DOHH2 (cell line): ENCODE data around the gene GALR1.

Source experiments
- H3F3A ChIP-seq: fragments of 200-600 bp; sonication (generic), shearing (Covaris generic); 2 replicates; pipeline ENCODE4 v1.6.0; 2016; ENCODE audit warnings: antibody characterized with exemption, mild to moderate bottlenecking; ENCODE audit not compliant: control insufficient read depth, insufficient read depth
- H3K27ac ChIP-seq: fragments of 200-600 bp; sonication (generic); 2 replicates; pipeline ENCODE4 v1.5.1; 2014; ENCODE audit warnings: low read depth, mild to moderate bottlenecking, low read length, moderate library complexity
- H3K27me3 ChIP-seq: fragments of 200-600 bp; sonication (generic); 2 replicates; pipeline ENCODE4 v1.6.1; 2014; ENCODE audit warnings: mild to moderate bottlenecking, low read length, mixed read lengths; ENCODE audit not compliant: control insufficient read depth
- H3K36me3 ChIP-seq: fragments of 200-600 bp; sonication (generic); 2 replicates; pipeline ENCODE4 v1.6.1; 2014; ENCODE audit warnings: mild to moderate bottlenecking, low read length, moderate library complexity, mixed read lengths; ENCODE audit not compliant: control insufficient read depth
- H3K4me1 ChIP-seq: fragments of 200-600 bp; sonication (generic); 2 replicates; pipeline ENCODE4 v1.6.1; 2014; ENCODE audit warnings: mild to moderate bottlenecking, low read length, mixed read lengths; ENCODE audit not compliant: control insufficient read depth
- H3K4me2 ChIP-seq: fragments of 200-600 bp; sonication (generic); 2 replicates; pipeline ENCODE4 v1.6.0; 2014; ENCODE audit warnings: mild to moderate bottlenecking, low read length, moderate library complexity
- H3K4me3 ChIP-seq: fragments of 200-600 bp; sonication (generic); 2 replicates; pipeline ENCODE4 v1.5.1; 2014; ENCODE audit warnings: mild to moderate bottlenecking, low read length, mixed read lengths
- H3K79me2 ChIP-seq: fragments of 200-600 bp; sonication (generic); 2 replicates; pipeline ENCODE4 v1.6.1; 2014; ENCODE audit warnings: mild to moderate bottlenecking, low read length, mixed read lengths; ENCODE audit not compliant: control insufficient read depth
- H3K9me2 ChIP-seq: fragments of 200-600 bp; sonication (generic); replicated peaks from 2 replicates; pipeline ENCODE4 v1.6.1; 2014; ENCODE audit warnings: mild to moderate bottlenecking, low read length, mixed read lengths; ENCODE audit not compliant: control insufficient read depth
- H3K9me3 ChIP-seq: fragments of 200-600 bp; sonication (generic); 2 replicates; pipeline ENCODE4 v1.6.1; 2014; ENCODE audit warnings: antibody characterized with exemption, low read length, mixed read lengths; ENCODE audit not compliant: control insufficient read depth, insufficient read depth
- H4K20me1 ChIP-seq: fragments of 200-600 bp; sonication (generic); 2 replicates; pipeline ENCODE4 v1.6.0; 2014; ENCODE audit warnings: low read depth, mild to moderate bottlenecking, antibody characterized with exemption, low read length, moderate library complexity; ENCODE audit not compliant: control insufficient read depth, insufficient read depth
- EZH2phosphoT487 ChIP-seq: fragments of 200-600 bp; sonication (generic); IDR thresholded peaks from 2 replicates; pipeline ENCODE4 v1.6.1; 2017; ENCODE audit warnings: borderline replicate concordance, mild to moderate bottlenecking, antibody characterized with exemption, low read length, moderate library complexity, mixed read lengths
- TF ChIP-seq, protein P1 (sequence below): fragments of 200-600 bp; sonication (generic); IDR thresholded peaks from one replicate; pipeline ENCODE4 v1.5.1; 2014; ENCODE audit warnings: antibody characterized with exemption, mild to moderate bottlenecking, low read depth, low read length; ENCODE audit not compliant: poor library complexity, severe bottlenecking

GALR1 gene

DNA sequence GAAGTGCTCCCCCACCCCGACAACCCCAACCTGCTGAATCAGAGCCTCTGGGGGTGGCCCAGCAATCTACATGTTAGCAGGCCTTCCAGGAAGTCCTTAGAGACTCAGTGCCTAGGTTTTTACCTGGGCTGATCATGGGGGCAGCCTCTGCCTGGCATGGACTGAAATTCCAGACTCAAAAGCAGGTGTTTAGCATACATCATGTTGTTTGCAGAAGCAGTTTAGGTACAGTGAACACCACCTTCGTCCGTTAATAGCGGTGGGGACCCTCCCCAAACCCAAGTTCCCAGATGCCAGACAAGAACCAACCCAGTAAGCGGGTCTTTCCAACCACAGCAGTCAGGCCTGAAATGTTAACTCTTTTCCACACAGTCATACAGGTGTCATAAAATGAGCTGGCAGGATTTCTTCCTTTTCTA lies 26.4 kb upstream of the GALR1 start:
- Histone ChIP-seq H3K4me1 (no peaks in the 10 kb centered on the region), H3K9me3 (no peaks in the 10 kb centered on the region), H3K79me2 (no peaks in the 10 kb centered on the region), H3K27me3 (0 out of 2 replicates have a peak, but pooled peaks cover 2% of the 10 kb centered on the region), H3K27ac (no peak overlapping the region), H3K36me3 (no peaks in the 10 kb centered on the region), H3K4me3 (no peak overlapping the region), H3K9me2 (no peaks in the 10 kb centered on the region), H3K4me2 (no peak overlapping the region), H4K20me1 (no peaks in the 10 kb centered on the region), H3F3A (no peaks in the 10 kb centered on the region)
- no peak for TF ChIP-seq EZH2phosphoT487
- TF ChIP-seq, protein P1, sequence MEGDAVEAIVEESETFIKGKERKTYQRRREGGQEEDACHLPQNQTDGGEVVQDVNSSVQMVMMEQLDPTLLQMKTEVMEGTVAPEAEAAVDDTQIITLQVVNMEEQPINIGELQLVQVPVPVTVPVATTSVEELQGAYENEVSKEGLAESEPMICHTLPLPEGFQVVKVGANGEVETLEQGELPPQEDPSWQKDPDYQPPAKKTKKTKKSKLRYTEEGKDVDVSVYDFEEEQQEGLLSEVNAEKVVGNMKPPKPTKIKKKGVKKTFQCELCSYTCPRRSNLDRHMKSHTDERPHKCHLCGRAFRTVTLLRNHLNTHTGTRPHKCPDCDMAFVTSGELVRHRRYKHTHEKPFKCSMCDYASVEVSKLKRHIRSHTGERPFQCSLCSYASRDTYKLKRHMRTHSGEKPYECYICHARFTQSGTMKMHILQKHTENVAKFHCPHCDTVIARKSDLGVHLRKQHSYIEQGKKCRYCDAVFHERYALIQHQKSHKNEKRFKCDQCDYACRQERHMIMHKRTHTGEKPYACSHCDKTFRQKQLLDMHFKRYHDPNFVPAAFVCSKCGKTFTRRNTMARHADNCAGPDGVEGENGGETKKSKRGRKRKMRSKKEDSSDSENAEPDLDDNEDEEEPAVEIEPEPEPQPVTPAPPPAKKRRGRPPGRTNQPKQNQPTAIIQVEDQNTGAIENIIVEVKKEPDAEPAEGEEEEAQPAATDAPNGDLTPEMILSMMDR: no peak

DNA sequence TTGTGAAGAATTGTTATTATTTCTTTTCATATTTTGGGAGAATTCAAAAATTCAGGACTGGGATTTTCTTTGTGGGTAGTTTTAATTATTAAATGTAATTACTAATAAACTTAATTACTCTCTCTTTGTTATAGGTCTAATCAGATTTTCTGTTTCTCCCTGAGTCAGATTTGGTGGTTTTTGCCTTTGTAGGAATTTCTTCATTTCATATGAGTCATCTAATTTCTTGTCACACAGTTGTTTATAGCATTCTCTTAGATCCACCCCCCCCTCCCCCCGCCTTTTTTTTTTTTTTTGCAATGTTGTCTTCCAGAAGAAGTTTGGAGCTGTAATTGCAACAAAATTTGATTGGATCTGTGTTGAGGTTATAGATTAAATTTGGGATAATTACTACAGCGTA lies 26.0 kb upstream of the GALR1 start:
- no peaks in the 10 kb centered on the region for H3F3A ChIP-seq
- 0 out of 2 replicates have a peak, but pooled peaks cover 2% of the 10 kb centered on the region for H3K27me3 ChIP-seq
- H3K36me3 ChIP-seq: no peaks in the 10 kb centered on the region
- H3K4me2 ChIP-seq: no peak overlapping the region
- H3K27ac ChIP-seq: no peak overlapping the region
- H3K9me2 ChIP-seq: no peaks in the 10 kb centered on the region
- no peaks in the 10 kb centered on the region for H4K20me1 ChIP-seq
- H3K4me1 ChIP-seq: no peaks in the 10 kb centered on the region
- H3K9me3 ChIP-seq: no peaks in the 10 kb centered on the region
- H3K79me2 ChIP-seq: no peaks in the 10 kb centered on the region
- TF ChIP-seq, protein P1: no peak
- no peak for TF ChIP-seq EZH2phosphoT487
- H3K4me3 ChIP-seq: no peak overlapping the region

DNA sequence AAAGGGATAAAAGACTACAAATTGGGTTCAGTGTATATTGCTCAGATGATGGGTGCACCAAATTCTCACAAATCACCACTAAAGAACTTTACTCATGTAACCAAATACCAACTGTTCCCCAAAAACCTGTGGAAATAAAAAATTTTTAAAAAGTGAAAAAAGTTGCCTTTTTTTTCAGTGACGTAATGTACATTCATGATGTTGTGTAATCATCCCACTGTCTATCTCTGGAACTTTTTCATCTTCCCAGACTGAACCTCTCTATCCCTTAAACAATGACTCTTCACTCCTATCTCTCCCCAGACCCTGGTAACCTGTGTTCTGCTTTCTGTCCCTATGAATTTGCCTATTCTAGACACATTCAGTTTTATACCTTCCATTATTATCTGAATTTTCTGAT lies 19.0 kb upstream of the GALR1 start:
- Histone ChIP-seq H3K4me3 (no peak overlapping the region), H3K4me1 (no peaks in the 10 kb centered on the region), H3K4me2 (no peak overlapping the region), H3K9me2 (no peaks in the 10 kb centered on the region), H3K27me3 (no peaks in the 10 kb centered on the region), H3K9me3 (no peaks in the 10 kb centered on the region), H4K20me1 (no peaks in the 10 kb centered on the region), H3K79me2 (no peaks in the 10 kb centered on the region), H3F3A (no peaks in the 10 kb centered on the region), H3K36me3 (no peaks in the 10 kb centered on the region), H3K27ac (no peak overlapping the region)
- no peak for TF ChIP-seq EZH2phosphoT487
- TF ChIP-seq, protein P1: no peak
